Thymus (tissue), 2 donors: ENCODE data around the gene WDR82. TPM values are rescaled to one million over a fixed set of nuclear protein-coding genes. Genes with fewer than 3 reads are reported as not detected.

ENCODE experiments used
- polyA plus RNA-seq: library from polyadenylated mRNA; stranded (reverse); fragments of 200-250 nt; gene quantifications from one replicate; pipeline ENCODE4 v1.2.3, GENCODE V29; 2013
- total RNA-seq: library from RNA; stranded (reverse); fragments of 120-200 nt; gene quantifications from one replicate; pipeline ENCODE4 v1.2.4, GENCODE V29; 2013
- donor health status: healthy.

The WDR82 gene
- total and polyA plus RNA-seq, 2 donors: 47.4 to 60.5 TPM

Other genes with a start within 250 kb of the WDR82 start
- 7.7 TPM for gene DUSP7, start 222.1 kb downstream of the WDR82 start, total RNA-seq
- gene DUSP7, start 222.1 kb downstream of the WDR82 start, polyA plus RNA-seq: 6.3 TPM
- gene POC1A, start 124.2 kb downstream of the WDR82 start, total RNA-seq: 12.3 TPM
- 2.6 TPM for gene POC1A, start 124.2 kb downstream of the WDR82 start, polyA plus RNA-seq
- gene ALAS1, start 80.5 kb downstream of the WDR82 start, total RNA-seq: 34.5 TPM
- 22.8 TPM for gene ALAS1, start 80.5 kb downstream of the WDR82 start, polyA plus RNA-seq
- gene TLR9, start 53.0 kb downstream of the WDR82 start, total RNA-seq: 0.66 TPM
- 0.59 TPM for gene TLR9, start 53.0 kb downstream of the WDR82 start, polyA plus RNA-seq
- gene TWF2, start 39.5 kb downstream of the WDR82 start, total RNA-seq: 60.5 TPM
- 62.6 TPM for gene TWF2, start 39.5 kb downstream of the WDR82 start, polyA plus RNA-seq
- gene PPM1M, start 32.9 kb downstream of the WDR82 start, total RNA-seq: 32.1 TPM
- gene PPM1M, start 32.9 kb downstream of the WDR82 start, polyA plus RNA-seq: 65.0 TPM
- gene GLYCTK, start 9.2 kb upstream of the WDR82 start, total RNA-seq: 7.6 TPM
- gene GLYCTK, start 9.2 kb upstream of the WDR82 start, polyA plus RNA-seq: 18.9 TPM
- 3.3 TPM for gene DNAH1, start 37.7 kb upstream of the WDR82 start, total RNA-seq
- gene DNAH1, start 37.7 kb upstream of the WDR82 start, polyA plus RNA-seq: 9.0 TPM
- gene BAP1, start 131.4 kb upstream of the WDR82 start, total RNA-seq: 48.2 TPM
- gene BAP1, start 131.4 kb upstream of the WDR82 start, polyA plus RNA-seq: 86.0 TPM
- 10.6 TPM for gene PHF7, start 132.0 kb upstream of the WDR82 start, total RNA-seq
- gene PHF7, start 132.0 kb upstream of the WDR82 start, polyA plus RNA-seq: 9.1 TPM
- 0.80 TPM for gene SEMA3G, start 166.5 kb upstream of the WDR82 start, total RNA-seq
- 6.4 TPM for gene SEMA3G, start 166.5 kb upstream of the WDR82 start, polyA plus RNA-seq
- 5.5 TPM for gene TNNC1, start 175.4 kb upstream of the WDR82 start, total RNA-seq
- gene TNNC1, start 175.4 kb upstream of the WDR82 start, polyA plus RNA-seq: 10.2 TPM
- gene NISCH, start 177.0 kb upstream of the WDR82 start, total RNA-seq: 27.6 TPM
- 62.3 TPM for gene NISCH, start 177.0 kb upstream of the WDR82 start, polyA plus RNA-seq
- gene STAB1, start 216.7 kb upstream of the WDR82 start, total RNA-seq: 19.5 TPM
- gene STAB1, start 216.7 kb upstream of the WDR82 start, polyA plus RNA-seq: 315 TPM